WTC11 (cell line): ENCODE measurements around the gene PPHLN1.
"Not testable (repeated sequence)": the region's sequence is repeated elsewhere in the genome, so short reads cannot be mapped to it uniquely, and the experiment has no call there.

ENCODE experiments used
- MXD4 ChIP-seq: fragments of 250-450 bp; sonication (Bioruptor Pico); IDR thresholded peaks from 2 replicates; pipeline ENCODE4 v1.8.0; 2021; ENCODE audit warnings: mild to moderate bottlenecking, moderate library complexity, borderline replicate concordance
- NR2C2 ChIP-seq: sonication (generic); formaldehyde crosslinking; IDR thresholded peaks from 2 replicates; pipeline ENCODE4 v1.8.0; 2022; ENCODE audit warnings: mild to moderate bottlenecking, missing genetic modification reagents
- ZNF416 ChIP-seq: fragments of 250-450 bp; sonication (Bioruptor Pico); IDR thresholded peaks from 2 replicates; pipeline ENCODE4 v1.9.0; 2021; ENCODE audit warnings: mild to moderate bottlenecking, inconsistent platforms
- TF ChIP-seq, protein P1 (sequence below): sonication (generic); formaldehyde crosslinking; conservative IDR thresholded peaks from 2 replicates; pipeline ENCODE4 v1.8.1; 2022; ENCODE audit warnings: mild to moderate bottlenecking, missing genetic modification reagents
- TF ChIP-seq, protein P2 (sequence below): sonication (generic); formaldehyde crosslinking; IDR thresholded peaks from 2 replicates; pipeline ENCODE4 v1.8.1; 2022; ENCODE audit warnings: mild to moderate bottlenecking, moderate library complexity, missing genetic modification reagents
- TF ChIP-seq, protein P3 (sequence below): fragments of 200-600 bp; IDR thresholded peaks from 2 replicates; pipeline ENCODE4 v1.8.0; 2022; ENCODE audit warnings: antibody characterized with exemption
- TF ChIP-seq, protein P4 (sequence below): sonication (generic); formaldehyde crosslinking; IDR thresholded peaks from 2 replicates; pipeline ENCODE4 v1.8.0; 2022; ENCODE audit warnings: mild to moderate bottlenecking, missing genetic modification reagents

DNA sequence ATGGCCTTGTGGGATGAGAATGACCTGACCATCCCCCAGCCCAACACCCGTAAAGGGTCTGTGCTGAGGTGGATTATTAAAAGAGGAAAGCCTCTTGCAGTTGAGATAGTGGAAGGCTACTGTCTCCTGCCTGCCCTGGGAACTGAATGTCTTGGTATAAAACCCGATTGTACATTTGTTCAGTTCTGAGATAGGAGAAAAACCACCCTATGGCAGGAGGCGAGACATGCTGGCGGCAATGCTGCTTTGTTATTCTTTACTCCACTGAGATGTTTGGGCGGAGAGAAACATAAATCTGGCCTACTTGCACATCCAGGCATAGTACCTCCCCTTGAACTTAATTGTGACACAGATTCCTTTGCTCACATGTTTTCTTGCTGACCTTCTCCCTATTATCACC is 62.1 kb downstream of the PPHLN1 start:
- not testable (repeated sequence) for TF ChIP-seq ZNF416, MXD4, NR2C2 (CRISPR knock-in tag)
- TF ChIP-seq, protein P1, sequence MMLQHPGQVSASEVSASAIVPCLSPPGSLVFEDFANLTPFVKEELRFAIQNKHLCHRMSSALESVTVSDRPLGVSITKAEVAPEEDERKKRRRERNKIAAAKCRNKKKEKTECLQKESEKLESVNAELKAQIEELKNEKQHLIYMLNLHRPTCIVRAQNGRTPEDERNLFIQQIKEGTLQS (CRISPR knock-in tag), result not testable (repeated sequence)
- TF ChIP-seq, protein P2, sequence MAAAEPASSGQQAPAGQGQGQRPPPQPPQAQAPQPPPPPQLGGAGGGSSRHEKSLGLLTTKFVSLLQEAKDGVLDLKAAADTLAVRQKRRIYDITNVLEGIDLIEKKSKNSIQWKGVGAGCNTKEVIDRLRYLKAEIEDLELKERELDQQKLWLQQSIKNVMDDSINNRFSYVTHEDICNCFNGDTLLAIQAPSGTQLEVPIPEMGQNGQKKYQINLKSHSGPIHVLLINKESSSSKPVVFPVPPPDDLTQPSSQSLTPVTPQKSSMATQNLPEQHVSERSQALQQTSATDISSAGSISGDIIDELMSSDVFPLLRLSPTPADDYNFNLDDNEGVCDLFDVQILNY (CRISPR knock-in tag), result not testable (repeated sequence)
- TF ChIP-seq, protein P3, sequence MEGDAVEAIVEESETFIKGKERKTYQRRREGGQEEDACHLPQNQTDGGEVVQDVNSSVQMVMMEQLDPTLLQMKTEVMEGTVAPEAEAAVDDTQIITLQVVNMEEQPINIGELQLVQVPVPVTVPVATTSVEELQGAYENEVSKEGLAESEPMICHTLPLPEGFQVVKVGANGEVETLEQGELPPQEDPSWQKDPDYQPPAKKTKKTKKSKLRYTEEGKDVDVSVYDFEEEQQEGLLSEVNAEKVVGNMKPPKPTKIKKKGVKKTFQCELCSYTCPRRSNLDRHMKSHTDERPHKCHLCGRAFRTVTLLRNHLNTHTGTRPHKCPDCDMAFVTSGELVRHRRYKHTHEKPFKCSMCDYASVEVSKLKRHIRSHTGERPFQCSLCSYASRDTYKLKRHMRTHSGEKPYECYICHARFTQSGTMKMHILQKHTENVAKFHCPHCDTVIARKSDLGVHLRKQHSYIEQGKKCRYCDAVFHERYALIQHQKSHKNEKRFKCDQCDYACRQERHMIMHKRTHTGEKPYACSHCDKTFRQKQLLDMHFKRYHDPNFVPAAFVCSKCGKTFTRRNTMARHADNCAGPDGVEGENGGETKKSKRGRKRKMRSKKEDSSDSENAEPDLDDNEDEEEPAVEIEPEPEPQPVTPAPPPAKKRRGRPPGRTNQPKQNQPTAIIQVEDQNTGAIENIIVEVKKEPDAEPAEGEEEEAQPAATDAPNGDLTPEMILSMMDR, result not testable (repeated sequence)
- TF ChIP-seq, protein P4, sequence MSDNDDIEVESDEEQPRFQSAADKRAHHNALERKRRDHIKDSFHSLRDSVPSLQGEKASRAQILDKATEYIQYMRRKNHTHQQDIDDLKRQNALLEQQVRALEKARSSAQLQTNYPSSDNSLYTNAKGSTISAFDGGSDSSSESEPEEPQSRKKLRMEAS (CRISPR knock-in tag), result not testable (repeated sequence)
